Upper lobe of left lung (tissue), 6 donors: ENCODE data around the gene CDKAL1. TPM values are rescaled to one million over a fixed set of nuclear protein-coding genes. Genes with fewer than 3 reads are reported as not detected.

Experiments
- ATAC-seq, 2 donors: fragments of 200-7000 bp; cut with Tn5 transposase; one replicate each; pipeline ENCODE4 v1.9.1; 2022; ENCODE audit warnings: mild to moderate bottlenecking in 2 of 2, moderate library complexity in 2 of 2; ENCODE audit not compliant: low FRiP score in 2 of 2
- DNase-seq, 2 donors: peaks; one replicate each; pipeline ENCODE4 v3.0.0-alpha.2; 2019 to 2020
- H3K27ac ChIP-seq, 4 donors: fragments of 200-600 bp; sonication (generic); one replicate each; pipeline ENCODE4 v1.5.1; 2016 to 2019
- H3K27me3 ChIP-seq, 4 donors: fragments of 200-600 bp; sonication (generic); one replicate each; pipeline ENCODE4 v1.5.1; 2017 to 2019
- H3K36me3 ChIP-seq, 4 donors: fragments of 200-600 bp; sonication (generic); one replicate each; pipeline ENCODE4 v1.5.1; 2016 to 2019
- H3K4me1 ChIP-seq, 4 donors: fragments of 200-600 bp; sonication (generic); one replicate each; pipeline ENCODE4 v1.5.1; 2018 to 2019
- H3K4me3 ChIP-seq, 4 donors: fragments of 200-600 bp; sonication (generic); one replicate each; pipeline ENCODE4 v1.5.1; 2017 to 2019; ENCODE audit warnings: mild to moderate bottlenecking in 2 of 4, moderate library complexity in 1 of 4
- H3K9me3 ChIP-seq, 4 donors: fragments of 200-600 bp; sonication (generic); one replicate each; pipeline ENCODE4 v1.5.1; 2018 to 2019
- EP300 ChIP-seq, 4 donors: sonication (generic); formaldehyde crosslinking; IDR thresholded peaks; one replicate each; pipeline ENCODE4 v1.5.1; 2017; ENCODE audit warnings: antibody characterized with exemption in 4 of 4, control low read depth in 2 of 4
- POLR2A ChIP-seq, 4 donors: fragments of 450-650 bp; IDR thresholded peaks; one replicate each; pipeline ENCODE4 v1.5.1; 2016 to 2017; ENCODE audit warnings: antibody characterized with exemption in 4 of 4, mild to moderate bottlenecking in 2 of 4
- POLR2AphosphoS5 ChIP-seq, 2 donors: sonication (generic); formaldehyde crosslinking; IDR thresholded peaks; one replicate each; pipeline ENCODE4 v1.5.1; 2017; ENCODE audit warnings: antibody characterized with exemption in 2 of 2
- WGBS, 2 donors: methylation state at CpG; one replicate each; pipeline ENCODE4 v1.1.5; 2017 to 2018; 5-methylcytosine and 5-hydroxymethylcytosine counted together
- total RNA-seq, 6 donors: library from RNA; depleted of rRNA in 4 of 6; stranded (reverse); fragments of >200 nt in 4 of 6; gene quantifications; one replicate each; pipeline versions ENCODE4 v1.1.0 to v1.2.1, GENCODE V29; 2016 to 2021
- TF ChIP-seq, protein P1 (sequence below), 6 experiments: fragments of 450-650 bp in 4 of 6; fragments of 200-600 bp in 2 of 6; sonication (generic) in 2 of 6; IDR thresholded peaks; one replicate each; pipeline ENCODE4 v1.5.1; 2016 to 2019; ENCODE audit warnings: antibody characterized with exemption in 6 of 6
- donor health status: DM: no; HTN: no; CAD: no; lungs with moderate emphysema.
- donor health status: DM: no; HTN: yes; CAD: no; lungs with severe emphysema.

CDKAL1 gene
- total RNA-seq, 6 donors from 2014 or later: 9.4 to 22.6 (median 13.8) TPM

DNA sequence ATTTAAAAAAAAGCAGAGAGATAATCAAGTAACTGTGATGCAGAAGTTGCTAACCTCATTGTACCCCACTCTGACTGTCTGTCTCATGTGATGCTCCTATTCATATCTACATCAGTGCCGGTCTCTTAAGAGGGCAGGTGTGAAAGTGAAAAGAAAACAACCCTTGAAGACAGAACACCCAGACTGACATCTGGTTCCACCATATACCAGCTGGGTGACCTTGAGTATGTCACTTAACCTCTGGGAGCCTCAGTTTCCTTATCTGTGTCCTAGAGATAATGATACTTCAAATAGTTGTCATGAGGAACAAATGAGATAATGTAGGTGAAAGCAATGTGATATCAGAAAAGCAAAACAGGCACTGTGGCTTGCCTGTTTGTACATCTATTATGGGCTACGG is 632.5 kb downstream of the CDKAL1 start:
- TF ChIP-seq POLR2A (IDR thresholded peaks at IDR 0.05): no peak
- TF ChIP-seq POLR2AphosphoS5 (IDR thresholded peaks at IDR 0.05): no peak
- TF ChIP-seq, protein P1, sequence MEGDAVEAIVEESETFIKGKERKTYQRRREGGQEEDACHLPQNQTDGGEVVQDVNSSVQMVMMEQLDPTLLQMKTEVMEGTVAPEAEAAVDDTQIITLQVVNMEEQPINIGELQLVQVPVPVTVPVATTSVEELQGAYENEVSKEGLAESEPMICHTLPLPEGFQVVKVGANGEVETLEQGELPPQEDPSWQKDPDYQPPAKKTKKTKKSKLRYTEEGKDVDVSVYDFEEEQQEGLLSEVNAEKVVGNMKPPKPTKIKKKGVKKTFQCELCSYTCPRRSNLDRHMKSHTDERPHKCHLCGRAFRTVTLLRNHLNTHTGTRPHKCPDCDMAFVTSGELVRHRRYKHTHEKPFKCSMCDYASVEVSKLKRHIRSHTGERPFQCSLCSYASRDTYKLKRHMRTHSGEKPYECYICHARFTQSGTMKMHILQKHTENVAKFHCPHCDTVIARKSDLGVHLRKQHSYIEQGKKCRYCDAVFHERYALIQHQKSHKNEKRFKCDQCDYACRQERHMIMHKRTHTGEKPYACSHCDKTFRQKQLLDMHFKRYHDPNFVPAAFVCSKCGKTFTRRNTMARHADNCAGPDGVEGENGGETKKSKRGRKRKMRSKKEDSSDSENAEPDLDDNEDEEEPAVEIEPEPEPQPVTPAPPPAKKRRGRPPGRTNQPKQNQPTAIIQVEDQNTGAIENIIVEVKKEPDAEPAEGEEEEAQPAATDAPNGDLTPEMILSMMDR (IDR thresholded peaks at IDR 0.05): no peak
- no peak for TF ChIP-seq EP300 (IDR thresholded peaks at IDR 0.05)
- H3K36me3 ChIP-seq: no peaks in the 10 kb centered on the region
- ATAC-seq: no peak
- H3K27me3 ChIP-seq: no peaks in the 10 kb centered on the region
- H3K9me3 ChIP-seq: no peaks in the 10 kb centered on the region
- DNase-seq: no peak
- H3K27ac ChIP-seq: no peak overlapping the region
- H3K4me3 ChIP-seq: no peak overlapping the region
- 93 to 98% methylated on average over 2 of the region's 2 CpGs for WGBS, 2 donors
- peaks cover 0 to 4% (median 0%) of the 10 kb centered on the region in 4 donors for H3K4me1 ChIP-seq

GRCh38 chr6:21167790-21168189 is 633.5 kb downstream of the CDKAL1 start:
- H3K4me3 ChIP-seq: no peak overlapping the region
- DNase-seq (no peak), ATAC-seq (no peak)
- no peaks in the 10 kb centered on the region for H3K36me3 ChIP-seq
- no peaks in the 10 kb centered on the region for H3K27me3 ChIP-seq
- peaks cover 0 to 4% (median 0%) of the 10 kb centered on the region in 4 donors for H3K4me1 ChIP-seq
- no peaks in the 10 kb centered on the region for H3K9me3 ChIP-seq
- H3K27ac ChIP-seq: no peak overlapping the region
- WGBS, 2 donors: 88 to 89% methylated on average over 6 of the region's 6 CpGs
- TF ChIP-seq POLR2AphosphoS5 (IDR thresholded peaks at IDR 0.05) (no peak), POLR2A (IDR thresholded peaks at IDR 0.05) (no peak), EP300 (IDR thresholded peaks at IDR 0.05) (no peak)
- TF ChIP-seq, protein P1 (IDR thresholded peaks at IDR 0.05): no peak

GRCh38 chr6:21171801-21172200 is 637.5 kb downstream of the CDKAL1 start:
- H3K27me3 ChIP-seq: no peaks in the 10 kb centered on the region
- WGBS, 2 donors: 90 to 94% methylated on average over 4 of the region's 4 CpGs
- H3K27ac ChIP-seq: no peak overlapping the region
- ATAC-seq (no peak), DNase-seq (no peak)
- H3K4me3 ChIP-seq: no peak overlapping the region
- TF ChIP-seq POLR2AphosphoS5 (IDR thresholded peaks at IDR 0.05) (no peak), EP300 (IDR thresholded peaks at IDR 0.05) (no peak), POLR2A (IDR thresholded peaks at IDR 0.05) (no peak)
- TF ChIP-seq, protein P1 (IDR thresholded peaks at IDR 0.05): no peak
- no peaks in the 10 kb centered on the region for H3K9me3 ChIP-seq
- no peaks in the 10 kb centered on the region for H3K4me1 ChIP-seq
- no peaks in the 10 kb centered on the region for H3K36me3 ChIP-seq

GRCh38 chr6:21173031-21173430 is 638.8 kb downstream of the CDKAL1 start:
- Histone ChIP-seq H3K27me3 (no peaks in the 10 kb centered on the region), H3K9me3 (no peaks in the 10 kb centered on the region), H3K4me1 (no peaks in the 10 kb centered on the region), H3K4me3 (no peak overlapping the region), H3K36me3 (no peaks in the 10 kb centered on the region), H3K27ac (no peak overlapping the region)
- DNase-seq: no peak
- TF ChIP-seq POLR2A (IDR thresholded peaks at IDR 0.05) (no peak), EP300 (IDR thresholded peaks at IDR 0.05) (no peak), POLR2AphosphoS5 (IDR thresholded peaks at IDR 0.05) (no peak)
- TF ChIP-seq, protein P1 (IDR thresholded peaks at IDR 0.05): no peak
- 87 to 91% methylated on average over 2 of the region's 2 CpGs for WGBS, 2 donors
- no peak for ATAC-seq

- DNase-seq (no peak), ATAC-seq (no peak)
- H3K4me3 ChIP-seq: no peak overlapping the region
- WGBS, 2 donors: 94 to 98% methylated on average over 2 of the region's 2 CpGs
- no peak overlapping the region for H3K27ac ChIP-seq
- no peaks in the 10 kb centered on the region for H3K9me3 ChIP-seq
- TF ChIP-seq POLR2AphosphoS5 (IDR thresholded peaks at IDR 0.05): no peak
- no peak for TF ChIP-seq POLR2A (IDR thresholded peaks at IDR 0.05)
- TF ChIP-seq, protein P1 (IDR thresholded peaks at IDR 0.05): no peak
- no peak for TF ChIP-seq EP300 (IDR thresholded peaks at IDR 0.05)
- no peaks in the 10 kb centered on the region for H3K4me1 ChIP-seq
- H3K27me3 ChIP-seq: no peaks in the 10 kb centered on the region
- no peaks in the 10 kb centered on the region for H3K36me3 ChIP-seq
Measured at GRCh38 chr6:21173678-21174077, 639.4 kb downstream of the CDKAL1 start.
